CD4-positive, alpha-beta T cell treated with Interleukin-21 for 1 hour (primary cell): Measurements from ENCODE around the gene CLDN15.

ENCODE experiments used
- DNase-seq: peaks from one replicate; pipeline ENCODE4 v3.0.0-alpha.2; 2020

The CLDN15 gene

GRCh38 chr7:101195884-101196283, 41.7 kb downstream of the CLDN15 start:
- DNase-seq = no peak

- DNase-seq = no peak
These were observed 48.5 kb downstream of the CLDN15 start for GRCh38 chr7:101189109-101189508.

GRCh38 chr7:101186844-101187428, 50.7 kb downstream of the CLDN15 start:
- DNase-seq = no peak

GRCh38 chr7:101186194-101186593, 51.4 kb downstream of the CLDN15 start:
- no peak for DNase-seq

GRCh38 chr7:101185258-101185839, 52.3 kb downstream of the CLDN15 start:
- DNase-seq = no peak
